HG03469 (cell line): ENCODE data around the gene JUN.

Source experiments
- ATAC-seq: cut with Tn5 transposase; IDR thresholded peaks from one replicate; pipeline ENCODE4 v1.9.1; 2021; ENCODE audit warnings: mild to moderate bottlenecking, moderate library complexity, moderate number of reproducible peaks; ENCODE audit not compliant: unreplicated experiment

Gene JUN

GRCh38 chr1:58784758-58785441 lies 1.1 kb upstream of the JUN start:
- no peak for ATAC-seq

GRCh38 chr1:58783090-58783992 lies 506 bp downstream of the JUN start:
- no peak for ATAC-seq

- ATAC-seq = no peak
Observed at GRCh38 chr1:58782178-58783089, 1.4 kb downstream of the JUN start.

GRCh38 chr1:58781541-58782177 lies 2.2 kb downstream of the JUN start:
- ATAC-seq = no peak

- no peak for ATAC-seq
Observed at GRCh38 chr1:58780836-58781452, 2.9 kb downstream of the JUN start.

GRCh38 chr1:58780411-58780810 lies 3.4 kb downstream of the JUN start:
- ATAC-seq = no peak

GRCh38 chr1:58779801-58780382 lies 4.0 kb downstream of the JUN start:
- ATAC-seq = no peak

- no peak for ATAC-seq
Observed at GRCh38 chr1:58779059-58779754, 4.6 kb downstream of the JUN start.

GRCh38 chr1:58778385-58779000 lies 5.4 kb downstream of the JUN start:
- ATAC-seq = no peak

- ATAC-seq = no peak
Observed at GRCh38 chr1:58774027-58774426, 9.8 kb downstream of the JUN start.

- peak; percentile 64 for ATAC-seq
Observed at GRCh38 chr1:58773406-58773840, 10.4 kb downstream of the JUN start.

- no peak for ATAC-seq
Observed at GRCh38 chr1:58769809-58770320, 14.0 kb downstream of the JUN start.

- ATAC-seq = no peak
Observed at GRCh38 chr1:58768971-58769808, 14.7 kb downstream of the JUN start.

GRCh38 chr1:58768191-58768731 lies 15.6 kb downstream of the JUN start:
- no peak for ATAC-seq

- ATAC-seq = no peak
Observed at GRCh38 chr1:58767143-58767542, 16.7 kb downstream of the JUN start.

- ATAC-seq = no peak
Observed at GRCh38 chr1:58765441-58765840, 18.4 kb downstream of the JUN start.

- ATAC-seq = no peak
Observed at GRCh38 chr1:58765006-58765405, 18.8 kb downstream of the JUN start.
